ENCODE measurements around the gene MAD1L1.

The MAD1L1 gene

DNA sequence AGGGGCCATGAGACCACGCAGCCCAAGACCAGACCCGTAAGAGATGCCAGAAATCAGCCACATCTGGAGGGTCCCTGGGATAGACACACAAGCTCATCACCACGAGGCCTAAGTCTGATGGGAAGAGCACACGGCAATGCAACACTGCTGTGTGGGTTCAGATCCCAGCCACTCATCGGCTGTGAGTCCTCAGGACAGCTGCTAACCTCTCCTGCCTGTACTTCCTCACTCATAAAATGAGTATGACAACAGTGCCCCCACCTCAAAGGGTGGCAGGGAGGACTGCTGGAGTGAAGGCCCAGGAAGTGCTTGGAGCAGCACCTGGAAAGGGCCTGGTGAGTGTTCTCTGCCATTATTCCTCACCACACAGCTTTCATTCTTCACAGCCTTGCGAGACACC, 60.9 kb downstream of the MAD1L1 start:
- TF ChIP-seq, protein P1, sequence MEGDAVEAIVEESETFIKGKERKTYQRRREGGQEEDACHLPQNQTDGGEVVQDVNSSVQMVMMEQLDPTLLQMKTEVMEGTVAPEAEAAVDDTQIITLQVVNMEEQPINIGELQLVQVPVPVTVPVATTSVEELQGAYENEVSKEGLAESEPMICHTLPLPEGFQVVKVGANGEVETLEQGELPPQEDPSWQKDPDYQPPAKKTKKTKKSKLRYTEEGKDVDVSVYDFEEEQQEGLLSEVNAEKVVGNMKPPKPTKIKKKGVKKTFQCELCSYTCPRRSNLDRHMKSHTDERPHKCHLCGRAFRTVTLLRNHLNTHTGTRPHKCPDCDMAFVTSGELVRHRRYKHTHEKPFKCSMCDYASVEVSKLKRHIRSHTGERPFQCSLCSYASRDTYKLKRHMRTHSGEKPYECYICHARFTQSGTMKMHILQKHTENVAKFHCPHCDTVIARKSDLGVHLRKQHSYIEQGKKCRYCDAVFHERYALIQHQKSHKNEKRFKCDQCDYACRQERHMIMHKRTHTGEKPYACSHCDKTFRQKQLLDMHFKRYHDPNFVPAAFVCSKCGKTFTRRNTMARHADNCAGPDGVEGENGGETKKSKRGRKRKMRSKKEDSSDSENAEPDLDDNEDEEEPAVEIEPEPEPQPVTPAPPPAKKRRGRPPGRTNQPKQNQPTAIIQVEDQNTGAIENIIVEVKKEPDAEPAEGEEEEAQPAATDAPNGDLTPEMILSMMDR (IDR thresholded peaks at IDR 0.05; ENCODE audit: low read depth, low read length, missing control alignments): no peak
- H3K4me3 ChIP-seq (replicated peaks; ENCODE audit: low read depth, low read length): no peak overlapping the region
- DNase-seq (ENCODE audit: extremely low read depth, low read depth): no peak

DNA sequence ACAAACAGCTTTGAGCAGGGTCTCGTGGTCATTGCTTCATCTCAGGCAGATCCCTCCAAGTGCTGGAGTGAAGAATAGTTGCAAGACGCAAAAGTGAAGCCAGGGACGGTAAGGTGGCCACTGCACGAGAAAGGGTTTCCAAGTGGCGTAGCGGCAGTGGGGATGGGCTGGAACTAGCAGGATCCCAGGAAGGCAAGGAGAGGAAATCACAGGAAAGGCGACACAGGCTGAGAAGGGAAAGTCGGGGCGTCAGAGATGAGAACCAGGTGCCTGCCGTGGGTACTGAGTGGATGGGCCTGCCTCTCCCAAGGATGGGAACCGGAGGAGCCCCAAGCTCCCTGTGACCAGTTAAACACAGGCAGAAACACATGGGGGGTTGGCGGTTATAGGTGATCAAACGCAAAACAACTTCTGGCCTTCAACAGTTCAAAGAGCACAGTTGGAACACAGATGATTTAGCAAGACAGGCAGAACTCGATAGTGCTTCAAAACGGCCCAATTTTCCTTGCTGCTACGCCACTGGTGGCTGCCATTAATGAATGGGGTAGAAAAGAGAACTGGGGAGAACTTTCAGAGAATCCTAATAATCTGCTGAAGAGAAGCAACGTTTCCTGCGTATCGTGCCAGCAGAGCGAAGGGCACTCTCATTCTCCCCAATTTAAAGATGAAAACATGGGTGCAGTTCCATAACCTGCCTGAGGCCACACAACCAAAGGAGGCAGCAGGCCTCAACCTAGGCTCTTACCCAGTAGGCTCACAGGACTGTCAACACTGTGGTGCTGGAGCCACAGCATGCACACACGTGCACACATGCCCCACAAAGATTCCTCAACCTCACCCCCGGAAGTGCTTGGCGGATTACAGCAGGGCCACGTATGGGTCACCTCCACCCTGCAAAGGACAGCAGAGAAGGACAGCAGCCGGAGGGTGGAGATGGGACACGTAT, 61.9 kb downstream of the MAD1L1 start:
- no peak overlapping the region for H3K4me3 ChIP-seq (replicated peaks; ENCODE audit: low read depth, low read length)
- DNase-seq (ENCODE audit: extremely low read depth, low read depth): no peak
- TF ChIP-seq, protein P1 (IDR thresholded peaks at IDR 0.05; ENCODE audit: low read depth, low read length, missing control alignments): no peak

DNA sequence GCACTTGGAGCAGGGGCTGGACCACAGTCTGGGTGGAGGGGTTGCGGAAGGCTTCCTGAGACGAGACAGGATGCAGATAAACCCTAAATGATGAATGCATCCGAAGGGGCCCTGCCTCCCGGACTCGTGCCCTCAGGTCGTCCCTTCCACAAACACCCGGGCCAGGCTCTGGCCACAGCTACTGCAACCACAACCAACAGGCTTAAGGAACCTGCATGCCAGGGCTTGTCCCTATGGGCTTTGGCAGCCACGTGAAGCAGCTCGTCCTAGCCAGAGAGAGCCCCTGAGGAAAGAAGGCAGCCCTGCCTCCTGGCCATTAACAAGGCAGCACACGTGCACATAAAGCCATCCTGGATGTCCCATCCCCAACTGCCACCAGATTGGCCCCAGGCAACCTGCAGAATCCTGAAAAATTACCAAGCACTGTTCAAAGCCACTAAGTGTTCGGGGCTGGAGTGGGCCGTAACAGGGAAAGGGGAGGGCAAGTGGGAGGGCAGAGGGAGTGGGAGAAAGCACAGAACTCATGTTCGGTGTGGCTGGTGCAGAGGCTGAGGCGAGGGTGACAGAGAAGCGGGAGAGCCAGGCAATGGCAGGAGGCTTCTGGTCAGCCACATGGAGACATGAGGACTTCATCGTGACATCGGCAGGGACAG, 62.7 kb downstream of the MAD1L1 start:
- H3K4me3 ChIP-seq (replicated peaks; ENCODE audit: low read depth, low read length): no peak overlapping the region
- no peak for DNase-seq (ENCODE audit: extremely low read depth, low read depth)
- TF ChIP-seq, protein P1 (IDR thresholded peaks at IDR 0.05; ENCODE audit: low read depth, low read length, missing control alignments): no peak

- H3K4me3 ChIP-seq (replicated peaks; ENCODE audit: low read depth, low read length): no peak overlapping the region
- TF ChIP-seq, protein P1 (IDR thresholded peaks at IDR 0.05; ENCODE audit: low read depth, low read length, missing control alignments): no peak
- no peak for DNase-seq (ENCODE audit: extremely low read depth, low read depth)
These were observed 64.0 kb downstream of the MAD1L1 start for GRCh38 chr7:2168615-2169311.

- TF ChIP-seq, protein P1 (IDR thresholded peaks at IDR 0.05; ENCODE audit: low read depth, low read length, missing control alignments): no peak
- no peak for DNase-seq (ENCODE audit: extremely low read depth, low read depth)
- no peak overlapping the region for H3K4me3 ChIP-seq (replicated peaks; ENCODE audit: low read depth, low read length)
These were observed 66.0 kb downstream of the MAD1L1 start for GRCh38 chr7:2166625-2167280.

Measured in HFF-Myc (cell line).